Measurements from ENCODE around the gene ADCY10.
"Not testable (repeated sequence)": the region's sequence is repeated elsewhere in the genome, so short reads cannot be mapped to it uniquely, and the experiment has no call there.

ADCY10 gene

GRCh38 chr1:167854184-167854583, 59.8 kb downstream of the ADCY10 start:
- DNase-seq (ENCODE audit: low spot score), result no peak

GRCh38 chr1:167849666-167850065, 64.3 kb downstream of the ADCY10 start:
- DNase-seq (ENCODE audit: low spot score), result no peak

- DNase-seq (ENCODE audit: low spot score), result no peak
Observed at GRCh38 chr1:167842872-167843271, 71.1 kb downstream of the ADCY10 start.

- no peak for DNase-seq (ENCODE audit: low spot score)
Observed at GRCh38 chr1:167841530-167841929, 72.4 kb downstream of the ADCY10 start.

GRCh38 chr1:167839009-167839408, 74.9 kb downstream of the ADCY10 start:
- DNase-seq (ENCODE audit: low spot score), result no peak

- no peak for DNase-seq (ENCODE audit: low spot score)
Observed at GRCh38 chr1:167837326-167837725, 76.6 kb downstream of the ADCY10 start.

GRCh38 chr1:167836197-167836596, 77.7 kb downstream of the ADCY10 start:
- DNase-seq (ENCODE audit: low spot score), result no peak

- DNase-seq (ENCODE audit: low spot score), result no peak
Observed at GRCh38 chr1:167833904-167834303, 80.0 kb downstream of the ADCY10 start.

GRCh38 chr1:167832693-167833092, 81.2 kb downstream of the ADCY10 start:
- no peak for DNase-seq (ENCODE audit: low spot score)

- not testable (repeated sequence) for DNase-seq (ENCODE audit: low spot score)
Observed at GRCh38 chr1:167830668-167831067, 83.3 kb downstream of the ADCY10 start.

- DNase-seq (ENCODE audit: low spot score), result no peak
Observed at GRCh38 chr1:167829868-167830267, 84.1 kb downstream of the ADCY10 start.

- no peak for DNase-seq (ENCODE audit: low spot score)
Observed at GRCh38 chr1:167826127-167826526, 87.8 kb downstream of the ADCY10 start.

- no peak for DNase-seq (ENCODE audit: low spot score)
Observed at GRCh38 chr1:167825419-167826079, 88.4 kb downstream of the ADCY10 start.

- no peak for DNase-seq (ENCODE audit: low spot score)
Observed at GRCh38 chr1:167824163-167824794, 89.7 kb downstream of the ADCY10 start.

GRCh38 chr1:167821969-167822685, 91.8 kb downstream of the ADCY10 start:
- DNase-seq (ENCODE audit: low spot score), result no peak

GRCh38 chr1:167821356-167821685, 92.6 kb downstream of the ADCY10 start:
- DNase-seq (ENCODE audit: low spot score), result no peak

GRCh38 chr1:167820684-167821355, 93.1 kb downstream of the ADCY10 start:
- DNase-seq (ENCODE audit: low spot score), result no peak

- no peak for DNase-seq (ENCODE audit: low spot score)
Observed at GRCh38 chr1:167819849-167820683, 93.9 kb downstream of the ADCY10 start.

- no peak for DNase-seq (ENCODE audit: low spot score)
Observed at GRCh38 chr1:167815650-167816049, 98.3 kb downstream of the ADCY10 start.

- DNase-seq (ENCODE audit: low spot score), result no peak
Observed at GRCh38 chr1:167812972-167813371, 101.0 kb downstream of the ADCY10 start.

- no peak for DNase-seq (ENCODE audit: low spot score)
Observed at GRCh38 chr1:167808690-167809089, 105.2 kb downstream of the ADCY10 start.

GRCh38 chr1:167808104-167808503, 105.8 kb downstream of the ADCY10 start:
- DNase-seq (ENCODE audit: low spot score), result no peak
